ENCODE results near the gene ABHD16B. TPM values are rescaled to one million over a fixed set of nuclear protein-coding genes. Genes with fewer than 3 reads are reported as not detected.
A peak's percentile ranks its signal among the peaks of the same experiment; 100 is the strongest.

The ABHD16B gene
- total and polyA plus RNA-seq, 5 donors from 2014 or later: 0.21 TPM; not detected in 4

GRCh38 chr20:63830841-63831588 lies 30.3 kb upstream of the ABHD16B start, which contains the start of gene ZBTB46:
Gene ZBTB46 (minus strand): TSS chr20:63831264. CDS start chr20:63790757, 40,507 bp downstream.
- Histone ChIP-seq H3K27me3 (ENCODE audit: control insufficient read depth, insufficient read depth, low read length) (peaks cover 16% of the 10 kb centered on the region), H3K36me3 (ENCODE audit: control insufficient read depth, insufficient read depth, low read length) (no peaks in the 10 kb centered on the region), H3K27ac (ENCODE audit: insufficient read depth, low read length, poor library complexity, severe bottlenecking) (no peak within 1 kb of the TSS), H3K4me3 (ENCODE audit: low read depth, low read length) (no peak within 1 kb of the TSS), H3K9me3 (ENCODE audit: control insufficient read depth in 2 of 2, low read length in 2 of 2) (no peaks in the 10 kb centered on the region), H3K4me1 (ENCODE audit: control insufficient read depth, insufficient read depth, low read length, poor library complexity, severe bottlenecking) (peaks cover 17% of the 10 kb centered on the region)
- no peak within 1 kb of the TSS for H3K27ac Mint-ChIP-seq
- peaks cover 7 to 16% (median 9%) of the 10 kb centered on the region in 4 donors for H3K4me1 Mint-ChIP-seq
- ATAC-seq (ENCODE audit: low read depth in 2 of 2) (peak; percentile 39 to 42), DNase-seq (no peak)
- peaks cover 41% of the 10 kb centered on the region for H3K27me3 Mint-ChIP-seq
- H3K36me3 Mint-ChIP-seq: no peaks in the 10 kb centered on the region
- no peaks in the 10 kb centered on the region for H3K9me3 Mint-ChIP-seq
- H3K4me3 Mint-ChIP-seq: peak within 1 kb of the TSS; percentile 21 to 89 (median 80)

- Histone ChIP-seq H3K36me3 (ENCODE audit: control insufficient read depth, insufficient read depth, low read length) (no peaks in the 10 kb centered on the region), H3K4me3 (ENCODE audit: low read depth, low read length) (no peak overlapping the region), H3K4me1 (ENCODE audit: control insufficient read depth, insufficient read depth, low read length, poor library complexity, severe bottlenecking) (peaks cover 17% of the 10 kb centered on the region), H3K27ac (ENCODE audit: insufficient read depth, low read length, poor library complexity, severe bottlenecking) (no peak overlapping the region), H3K27me3 (ENCODE audit: control insufficient read depth, insufficient read depth, low read length) (peaks cover 16% of the 10 kb centered on the region), H3K9me3 (ENCODE audit: control insufficient read depth in 2 of 2, low read length in 2 of 2) (no peaks in the 10 kb centered on the region)
- Mint-ChIP-seq H3K27me3 (peaks cover 35% of the 10 kb centered on the region), H3K4me1 (peaks cover 7 to 16% (median 9%) of the 10 kb centered on the region in 4 donors), H3K4me3 (no peak overlapping the region), H3K36me3 (no peaks in the 10 kb centered on the region), H3K9me3 (no peaks in the 10 kb centered on the region), H3K27ac (no peak overlapping the region)
- ATAC-seq (ENCODE audit: low read depth in 2 of 2) (no peak), DNase-seq (no peak)
These were observed 29.7 kb upstream of the ABHD16B start for GRCh38 chr20:63831646-63831992.

- Mint-ChIP-seq H3K27me3 (peaks cover 30% of the 10 kb centered on the region), H3K27ac (no peak overlapping the region), H3K4me3 (no peak overlapping the region)
These were observed 29.2 kb upstream of the ABHD16B start for GRCh38 chr20:63831993-63832686.

GRCh38 chr20:63833776-63834490 lies 27.4 kb upstream of the ABHD16B start:
- Mint-ChIP-seq H3K27ac (no peak overlapping the region), H3K4me3 (peak overlapping the region; percentile 23 to 81 (median 68)), H3K27me3 (peaks cover 29% of the 10 kb centered on the region), H3K36me3 (no peaks in the 10 kb centered on the region), H3K4me1 (peaks cover 7 to 14% (median 11%) of the 10 kb centered on the region in 4 donors), H3K9me3 (no peaks in the 10 kb centered on the region)
- DNase-seq: no peak
- H3K4me3 ChIP-seq (ENCODE audit: low read depth, low read length): no peak overlapping the region
- ATAC-seq (ENCODE audit: low read depth in 2 of 2): no peak
- H3K27ac ChIP-seq (ENCODE audit: insufficient read depth, low read length, poor library complexity, severe bottlenecking): no peak overlapping the region
- H3K36me3 ChIP-seq (ENCODE audit: control insufficient read depth, insufficient read depth, low read length): no peaks in the 10 kb centered on the region
- no peaks in the 10 kb centered on the region for H3K9me3 ChIP-seq (ENCODE audit: control insufficient read depth in 2 of 2, low read length in 2 of 2)
- H3K27me3 ChIP-seq (ENCODE audit: control insufficient read depth, insufficient read depth, low read length): peaks cover 12% of the 10 kb centered on the region
- H3K4me1 ChIP-seq (ENCODE audit: control insufficient read depth, insufficient read depth, low read length, poor library complexity, severe bottlenecking): peaks cover 17% of the 10 kb centered on the region

More at GRCh38 chr20:63831993-63832686, 29.2 kb upstream of the ABHD16B start:
- H3K4me1 Mint-ChIP-seq: peaks cover 7 to 16% (median 9%) of the 10 kb centered on the region in 4 donors
- DNase-seq: no peak
- no peaks in the 10 kb centered on the region for H3K36me3 Mint-ChIP-seq
- ATAC-seq (ENCODE audit: low read depth in 2 of 2): no peak
- Histone ChIP-seq H3K27me3 (ENCODE audit: control insufficient read depth, insufficient read depth, low read length) (peaks cover 16% of the 10 kb centered on the region), H3K4me3 (ENCODE audit: low read depth, low read length) (no peak overlapping the region), H3K9me3 (ENCODE audit: control insufficient read depth in 2 of 2, low read length in 2 of 2) (no peaks in the 10 kb centered on the region), H3K27ac (ENCODE audit: insufficient read depth, low read length, poor library complexity, severe bottlenecking) (no peak overlapping the region), H3K4me1 (ENCODE audit: control insufficient read depth, insufficient read depth, low read length, poor library complexity, severe bottlenecking) (peaks cover 17% of the 10 kb centered on the region), H3K36me3 (ENCODE audit: control insufficient read depth, insufficient read depth, low read length) (no peaks in the 10 kb centered on the region)
- no peaks in the 10 kb centered on the region for H3K9me3 Mint-ChIP-seq

- Mint-ChIP-seq H3K4me3 (no peak overlapping the region), H3K27ac (no peak overlapping the region), H3K36me3 (no peaks in the 10 kb centered on the region), H3K9me3 (no peaks in the 10 kb centered on the region), H3K4me1 (peaks cover 6 to 12% (median 8%) of the 10 kb centered on the region in 4 donors), H3K27me3 (peaks cover 24% of the 10 kb centered on the region)
- ATAC-seq (ENCODE audit: low read depth in 2 of 2) (no peak), DNase-seq (no peak)
- no peaks in the 10 kb centered on the region for H3K36me3 ChIP-seq (ENCODE audit: control insufficient read depth, insufficient read depth, low read length)
- H3K27ac ChIP-seq (ENCODE audit: insufficient read depth, low read length, poor library complexity, severe bottlenecking): no peak overlapping the region
- H3K4me3 ChIP-seq (ENCODE audit: low read depth, low read length): no peak overlapping the region
- H3K27me3 ChIP-seq (ENCODE audit: control insufficient read depth, insufficient read depth, low read length): peaks cover 6% of the 10 kb centered on the region
- H3K9me3 ChIP-seq (ENCODE audit: control insufficient read depth in 2 of 2, low read length in 2 of 2): no peaks in the 10 kb centered on the region
- H3K4me1 ChIP-seq (ENCODE audit: control insufficient read depth, insufficient read depth, low read length, poor library complexity, severe bottlenecking): peaks cover 14% of the 10 kb centered on the region
These were observed 26.8 kb upstream of the ABHD16B start for GRCh38 chr20:63834491-63834880.

- Mint-ChIP-seq H3K27me3 (peaks cover 16% of the 10 kb centered on the region), H3K36me3 (no peaks in the 10 kb centered on the region), H3K9me3 (no peaks in the 10 kb centered on the region), H3K4me3 (no peak overlapping the region), H3K27ac (no peak overlapping the region), H3K4me1 (peaks cover 0 to 5% (median 2%) of the 10 kb centered on the region in 4 donors)
- DNase-seq: no peak
- Histone ChIP-seq H3K27me3 (ENCODE audit: control insufficient read depth, insufficient read depth, low read length) (no peaks in the 10 kb centered on the region), H3K4me3 (ENCODE audit: low read depth, low read length) (no peak overlapping the region), H3K36me3 (ENCODE audit: control insufficient read depth, insufficient read depth, low read length) (no peaks in the 10 kb centered on the region), H3K9me3 (ENCODE audit: control insufficient read depth in 2 of 2, low read length in 2 of 2) (no peaks in the 10 kb centered on the region), H3K27ac (ENCODE audit: insufficient read depth, low read length, poor library complexity, severe bottlenecking) (no peak overlapping the region), H3K4me1 (ENCODE audit: control insufficient read depth, insufficient read depth, low read length, poor library complexity, severe bottlenecking) (peaks cover 7% of the 10 kb centered on the region)
- ATAC-seq (ENCODE audit: low read depth in 2 of 2): no peak
These were observed 26.1 kb upstream of the ABHD16B start for GRCh38 chr20:63835021-63835858.
